ENCODE results near the gene WDR36. TPM values are rescaled to one million over a fixed set of nuclear protein-coding genes. Genes with fewer than 3 reads are reported as not detected.

Gene WDR36
- polyA plus RNA-seq, 3 donors, result 7.2 to 8.7 (median 8.2) TPM

DNA sequence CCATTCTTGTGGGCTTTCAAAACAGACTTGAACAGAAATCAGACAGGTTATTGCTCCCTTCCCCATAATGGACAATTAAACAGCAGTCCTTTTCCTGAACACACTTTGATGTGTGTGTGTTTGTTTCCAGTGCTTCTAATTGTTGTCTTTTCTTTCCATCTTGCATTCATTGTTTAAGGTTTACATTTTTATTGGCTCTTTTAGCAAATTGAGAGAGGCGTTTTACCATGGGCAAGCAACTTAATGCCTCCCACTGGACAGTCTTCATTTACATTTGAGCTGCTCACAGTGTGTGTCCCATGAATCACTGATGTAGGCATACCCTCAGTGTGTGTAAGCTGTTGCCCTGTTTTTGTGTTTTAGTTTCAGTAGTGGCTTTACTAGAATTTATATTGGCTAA lies 25.0 kb downstream of the WDR36 start:
- H3K9ac ChIP-seq (ENCODE audit: insufficient read depth, low read length, poor library complexity, severe bottlenecking), result no peak overlapping the region
- Mint-ChIP-seq H3K36me3 (peaks cover 50 to 55% of the 10 kb centered on the region in 2 donors), H3K4me3 (no peak overlapping the region), H3K27me3 (ENCODE audit: low read depth in 3 of 3) (no peaks in the 10 kb centered on the region), H3K27ac (peak overlapping the region in 2 of 7 donors; percentile 27 to 49), H3K4me1 (peaks cover 18% of the 10 kb centered on the region), H3K9me3 (no peaks in the 10 kb centered on the region)
- no peaks in the 10 kb centered on the region for H3K9me3 ChIP-seq (replicated peaks in 1 of 2; ENCODE audit: control insufficient read depth in 1 of 2, insufficient read depth in 1 of 2, low read length in 2 of 2)
- no peaks in the 10 kb centered on the region for H3K79me2 ChIP-seq (ENCODE audit: insufficient read depth, low read length)
- WGBS (ENCODE audit: insufficient coverage), result 100% methylated on average over 1 of the region's 1 CpG
- H3K4me3 ChIP-seq (replicated peaks in 1 of 3; ENCODE audit: low read depth in 2 of 3, low read length in 3 of 3), result no peak overlapping the region
- TF ChIP-seq, protein P1, sequence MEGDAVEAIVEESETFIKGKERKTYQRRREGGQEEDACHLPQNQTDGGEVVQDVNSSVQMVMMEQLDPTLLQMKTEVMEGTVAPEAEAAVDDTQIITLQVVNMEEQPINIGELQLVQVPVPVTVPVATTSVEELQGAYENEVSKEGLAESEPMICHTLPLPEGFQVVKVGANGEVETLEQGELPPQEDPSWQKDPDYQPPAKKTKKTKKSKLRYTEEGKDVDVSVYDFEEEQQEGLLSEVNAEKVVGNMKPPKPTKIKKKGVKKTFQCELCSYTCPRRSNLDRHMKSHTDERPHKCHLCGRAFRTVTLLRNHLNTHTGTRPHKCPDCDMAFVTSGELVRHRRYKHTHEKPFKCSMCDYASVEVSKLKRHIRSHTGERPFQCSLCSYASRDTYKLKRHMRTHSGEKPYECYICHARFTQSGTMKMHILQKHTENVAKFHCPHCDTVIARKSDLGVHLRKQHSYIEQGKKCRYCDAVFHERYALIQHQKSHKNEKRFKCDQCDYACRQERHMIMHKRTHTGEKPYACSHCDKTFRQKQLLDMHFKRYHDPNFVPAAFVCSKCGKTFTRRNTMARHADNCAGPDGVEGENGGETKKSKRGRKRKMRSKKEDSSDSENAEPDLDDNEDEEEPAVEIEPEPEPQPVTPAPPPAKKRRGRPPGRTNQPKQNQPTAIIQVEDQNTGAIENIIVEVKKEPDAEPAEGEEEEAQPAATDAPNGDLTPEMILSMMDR (IDR thresholded peaks at IDR 0.05), result no peak
- H3K36me3 ChIP-seq (replicated peaks in 1 of 2; ENCODE audit: control insufficient read depth in 1 of 2, insufficient read depth in 2 of 2, low read length in 2 of 2), result peaks cover 66 to 74% of the 10 kb centered on the region in 2 donors
- intact Hi-C loops (cut with micrococcal nuclease), result no loop called here
- no peak overlapping the region for H2AFZ ChIP-seq (ENCODE audit: insufficient read depth, low read depth, low read length, poor library complexity, severe bottlenecking)
- H3K27ac ChIP-seq (ENCODE audit: low read depth in 1 of 2, low read length in 2 of 2), result no peak overlapping the region
- H3K27me3 ChIP-seq (ENCODE audit: control insufficient read depth in 2 of 2, insufficient read depth in 2 of 2, low read length in 2 of 2), result no peaks in the 10 kb centered on the region
- no peak for DNase-seq
- no peaks in the 10 kb centered on the region for H4K20me1 ChIP-seq (ENCODE audit: insufficient read depth, low read length)
- peaks cover 13 to 17% of the 10 kb centered on the region in 2 donors for H3K4me1 ChIP-seq (ENCODE audit: control insufficient read depth in 1 of 2, insufficient read depth in 2 of 2, low read length in 2 of 2)
- no peak overlapping the region for H3K4me2 ChIP-seq (replicated peaks; ENCODE audit: extremely low read depth, low read length, poor library complexity, severe bottlenecking)

DNA sequence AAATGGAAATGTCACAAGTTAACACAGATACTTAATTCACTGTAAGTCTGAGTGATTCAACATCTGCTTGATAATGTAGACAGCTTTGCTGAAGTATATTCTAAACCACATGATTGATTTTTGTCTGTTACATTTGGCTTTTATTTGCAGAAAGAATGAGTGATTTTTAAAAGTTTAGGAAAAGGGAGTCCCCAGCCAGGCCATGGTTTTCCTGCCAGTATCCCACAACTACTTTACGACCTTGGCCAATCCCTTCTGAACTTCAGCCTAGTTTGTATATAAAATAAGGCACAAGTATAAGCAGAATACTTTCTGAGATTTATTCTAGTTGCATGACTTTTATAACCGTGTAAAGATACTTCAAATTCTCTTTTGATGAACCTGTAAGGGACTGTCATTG lies 27.1 kb downstream of the WDR36 start:
- Mint-ChIP-seq H3K4me3 (no peak overlapping the region), H3K36me3 (peaks cover 49 to 53% of the 10 kb centered on the region in 2 donors), H3K4me1 (peaks cover 18% of the 10 kb centered on the region), H3K27ac (no peak overlapping the region), H3K27me3 (ENCODE audit: low read depth in 3 of 3) (no peaks in the 10 kb centered on the region), H3K9me3 (no peaks in the 10 kb centered on the region)
- no peak overlapping the region for H2AFZ ChIP-seq (ENCODE audit: insufficient read depth, low read depth, low read length, poor library complexity, severe bottlenecking)
- intact Hi-C loops (cut with micrococcal nuclease), result no loop called here
- H3K4me1 ChIP-seq (ENCODE audit: control insufficient read depth in 1 of 2, insufficient read depth in 2 of 2, low read length in 2 of 2), result peaks cover 13 to 17% of the 10 kb centered on the region in 2 donors
- TF ChIP-seq, protein P1 (IDR thresholded peaks at IDR 0.05), result no peak
- no peak overlapping the region for H3K4me3 ChIP-seq (replicated peaks in 1 of 3; ENCODE audit: low read depth in 2 of 3, low read length in 3 of 3)
- H3K4me2 ChIP-seq (replicated peaks; ENCODE audit: extremely low read depth, low read length, poor library complexity, severe bottlenecking), result no peak overlapping the region
- peaks cover 71 to 76% of the 10 kb centered on the region in 2 donors for H3K36me3 ChIP-seq (replicated peaks in 1 of 2; ENCODE audit: control insufficient read depth in 1 of 2, insufficient read depth in 2 of 2, low read length in 2 of 2)
- no peak overlapping the region for H3K27ac ChIP-seq (ENCODE audit: low read depth in 1 of 2, low read length in 2 of 2)
- DNase-seq, result no peak
- no peaks in the 10 kb centered on the region for H3K79me2 ChIP-seq (ENCODE audit: insufficient read depth, low read length)
- H4K20me1 ChIP-seq (ENCODE audit: insufficient read depth, low read length), result no peaks in the 10 kb centered on the region
- no CpG with 5 or more reads among the region's 2 CpGs for WGBS (ENCODE audit: insufficient coverage)
- no peaks in the 10 kb centered on the region for H3K27me3 ChIP-seq (ENCODE audit: control insufficient read depth in 2 of 2, insufficient read depth in 2 of 2, low read length in 2 of 2)
- H3K9me3 ChIP-seq (replicated peaks in 1 of 2; ENCODE audit: control insufficient read depth in 1 of 2, insufficient read depth in 1 of 2, low read length in 2 of 2), result no peaks in the 10 kb centered on the region
- no peak overlapping the region for H3K9ac ChIP-seq (ENCODE audit: insufficient read depth, low read length, poor library complexity, severe bottlenecking)

Measured in CD14-positive monocyte (primary cell).